Activated CD4-positive, alpha-beta T cell treated with anti-CD3 and anti-CD28 coated beads, Interleukin-2, amount 50 U/mL, for 48 hours (primary cell): ENCODE measurements around the gene ARHGEF25.
"Not testable (repeated sequence)": the region's sequence is repeated elsewhere in the genome, so short reads cannot be mapped to it uniquely, and the experiment has no call there.

ENCODE experiments used
- DNase-seq, 2 experiments: peaks; one replicate each; pipeline ENCODE4 v3.0.0-alpha.2; 2020

ARHGEF25 gene

GRCh38 chr12:57586128-57586527, 25.1 kb upstream of the ARHGEF25 start:
- DNase-seq: no peak

GRCh38 chr12:57586832-57587429, 24.3 kb upstream of the ARHGEF25 start:
- DNase-seq: no peak

GRCh38 chr12:57588951-57589610, 22.2 kb upstream of the ARHGEF25 start:
- not testable (repeated sequence) for DNase-seq

- DNase-seq: no peak
Observed at GRCh38 chr12:57590479-57590863, 20.8 kb upstream of the ARHGEF25 start.

DNA sequence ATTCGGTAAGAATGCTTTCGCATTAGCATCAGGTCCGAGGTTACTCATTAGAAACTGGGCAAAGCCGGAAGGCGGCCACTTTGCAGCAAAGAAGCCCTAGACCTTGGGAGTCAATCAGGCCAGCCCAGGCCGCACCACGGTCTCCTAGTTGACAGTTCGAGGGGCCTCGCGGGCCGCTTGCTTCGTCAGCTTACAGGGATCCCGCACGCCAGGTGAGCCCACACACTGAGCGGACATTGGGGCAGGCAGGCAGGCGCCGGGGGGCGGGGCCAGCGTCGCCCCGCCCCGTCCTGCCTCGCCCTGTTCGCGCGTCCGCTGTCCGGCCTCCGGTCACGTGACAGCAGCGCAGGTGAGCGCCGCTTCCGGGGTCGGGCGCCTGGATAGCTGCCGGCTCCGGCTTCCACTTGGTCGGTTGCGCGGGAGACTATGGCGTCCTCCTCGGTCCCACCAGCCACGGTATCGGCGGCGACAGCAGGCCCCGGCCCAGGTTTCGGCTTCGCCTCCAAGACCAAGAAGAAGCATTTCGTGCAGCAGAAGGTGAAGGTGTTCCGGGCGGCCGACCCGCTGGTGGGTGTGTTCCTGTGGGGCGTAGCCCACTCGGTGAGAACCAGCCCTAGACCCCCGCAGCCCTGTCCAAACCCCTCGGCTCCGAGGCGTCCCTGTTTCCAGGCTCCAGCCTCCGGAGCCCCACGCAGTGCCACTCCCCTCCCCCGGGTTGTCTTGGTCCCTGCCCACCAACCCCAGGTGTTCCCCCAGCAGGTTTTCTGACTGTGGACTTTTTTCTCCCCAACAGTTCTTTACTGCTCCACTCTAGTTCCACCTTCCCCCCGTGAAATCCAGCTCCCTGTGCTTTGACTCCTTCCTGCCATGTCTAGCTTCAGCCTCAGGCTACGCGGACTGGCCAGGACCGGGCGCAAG, 20.1 kb upstream of the ARHGEF25 start, which contains the start of gene PIP4K2C:
PIP4K2C (plus strand) TSS at position 329 of the 918 bp plus-strand sequence; CDS start at position 427, 98 bp downstream.
- peak; percentile 79 to 83 for DNase-seq

DNA sequence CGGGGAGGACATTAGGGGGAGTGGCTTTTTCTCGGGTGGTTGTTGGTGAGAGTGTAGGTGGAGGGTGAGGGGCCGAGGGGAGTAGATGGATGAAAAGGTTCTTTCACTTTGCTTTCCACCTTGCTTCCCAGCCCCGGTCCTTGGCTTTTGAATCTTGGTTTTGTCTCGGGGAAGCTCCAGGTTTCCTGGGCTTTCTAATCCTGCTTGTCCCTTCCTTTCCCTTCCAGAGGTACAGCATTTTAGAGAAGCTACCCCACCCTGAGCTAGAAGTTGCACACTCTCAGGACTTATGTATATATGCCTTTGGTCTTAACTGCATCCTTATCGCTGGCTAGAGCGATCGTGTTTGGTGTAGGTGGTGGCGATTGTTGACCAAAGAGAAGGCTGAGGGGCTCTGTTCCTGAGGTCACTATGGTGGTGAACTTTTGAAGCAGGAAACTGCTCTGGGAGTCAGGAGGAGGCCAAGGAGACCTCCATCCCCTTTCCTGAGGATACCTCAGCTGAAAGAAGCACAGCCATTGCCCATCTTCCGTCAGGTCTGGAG, 19.4 kb upstream of the ARHGEF25 start:
- no peak for DNase-seq

GRCh38 chr12:57592551-57593165, 18.6 kb upstream of the ARHGEF25 start:
- no peak for DNase-seq

DNA sequence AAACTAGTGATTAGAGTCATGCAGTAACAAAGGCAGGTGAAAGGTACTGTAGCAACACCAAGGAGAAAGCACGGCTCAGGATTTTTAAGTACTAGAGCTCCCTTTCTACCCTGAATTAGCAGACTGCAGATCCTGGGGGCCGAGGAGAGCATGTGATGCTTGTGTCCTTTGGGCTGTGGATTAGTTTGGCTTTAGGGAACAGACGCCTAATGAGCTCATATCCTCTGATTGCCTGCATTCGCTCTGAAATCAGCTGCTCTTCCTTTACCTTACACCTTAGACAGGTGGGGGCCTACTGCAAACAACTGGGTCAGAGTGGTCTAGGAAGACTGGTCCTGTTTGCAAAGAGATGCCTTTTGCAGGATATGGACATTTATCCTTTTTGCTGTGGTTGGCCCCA, 18.0 kb upstream of the ARHGEF25 start:
- DNase-seq: no peak

DNA sequence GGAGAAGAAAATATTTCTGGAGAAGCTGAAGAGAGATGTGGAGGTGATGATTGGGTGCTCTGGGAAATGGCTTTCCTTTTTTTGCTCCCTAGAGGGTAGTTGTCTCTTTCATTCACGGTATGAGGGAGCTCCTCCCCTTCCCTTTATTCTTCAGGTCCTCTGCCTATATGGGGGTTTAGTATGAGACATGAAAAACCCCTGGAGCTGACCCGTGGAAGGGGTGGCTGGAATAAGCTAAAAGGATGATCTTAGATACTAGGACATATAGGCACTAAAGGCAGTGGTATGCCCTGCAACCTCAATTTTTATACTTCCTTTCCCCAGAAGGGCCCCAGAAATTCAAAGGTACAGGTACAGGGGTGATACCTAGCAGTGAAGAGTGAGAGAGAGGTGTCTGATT, 10.8 kb upstream of the ARHGEF25 start:
- no peak for DNase-seq

GRCh38 chr12:57602544-57602943, 8.7 kb upstream of the ARHGEF25 start:
- DNase-seq: no peak

DNA sequence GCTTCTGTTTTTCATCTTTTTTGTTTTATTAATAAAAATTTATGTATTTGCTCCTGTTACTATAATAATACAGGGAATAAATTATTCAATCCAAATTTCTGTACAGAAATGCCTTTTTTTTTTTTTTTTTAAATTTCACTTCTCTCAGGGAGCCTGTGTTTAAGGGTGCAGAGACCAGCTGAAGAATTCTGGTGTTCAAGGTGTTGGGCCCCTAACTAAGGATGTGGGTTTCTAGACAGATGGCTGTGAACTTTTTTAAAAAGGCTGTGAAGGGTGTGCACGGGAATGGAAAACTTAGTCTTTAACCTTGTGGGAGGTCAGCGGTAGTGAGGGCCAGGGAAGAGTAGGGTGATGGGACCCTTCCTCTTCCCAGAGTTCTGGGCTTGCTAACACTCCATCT, 7.9 kb upstream of the ARHGEF25 start:
- DNase-seq: no peak

DNA sequence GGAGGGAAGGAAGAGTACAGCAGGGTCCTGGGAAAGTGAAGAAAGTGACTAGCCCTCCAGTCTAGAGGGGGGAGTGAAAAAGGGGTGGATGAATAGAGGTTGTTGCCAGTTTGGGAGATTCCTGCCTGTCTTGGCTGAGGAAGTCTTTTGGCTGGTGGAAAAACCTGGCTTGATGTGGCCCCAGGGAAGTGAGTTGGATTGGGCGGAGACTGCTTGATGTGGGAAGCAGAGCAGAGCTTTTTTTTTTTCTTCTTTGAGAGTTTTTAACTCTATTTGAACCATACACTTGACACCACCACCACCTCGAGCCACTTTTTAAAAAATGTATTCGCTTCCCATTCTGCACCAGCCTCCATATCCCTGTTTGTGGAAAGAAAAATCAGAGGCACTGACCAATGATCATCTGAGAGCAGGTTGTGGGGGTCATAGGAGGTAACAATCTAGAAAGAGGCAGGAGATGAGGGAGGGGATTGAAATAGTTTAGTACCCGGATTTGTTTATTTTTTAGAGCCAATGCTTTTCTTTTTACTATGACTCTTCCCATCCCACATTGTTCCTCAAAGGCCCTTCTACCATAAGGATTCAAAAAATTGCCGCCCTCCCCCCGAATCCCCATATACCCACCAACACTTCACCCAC, 7.3 kb upstream of the ARHGEF25 start:
- no peak for DNase-seq

DNA sequence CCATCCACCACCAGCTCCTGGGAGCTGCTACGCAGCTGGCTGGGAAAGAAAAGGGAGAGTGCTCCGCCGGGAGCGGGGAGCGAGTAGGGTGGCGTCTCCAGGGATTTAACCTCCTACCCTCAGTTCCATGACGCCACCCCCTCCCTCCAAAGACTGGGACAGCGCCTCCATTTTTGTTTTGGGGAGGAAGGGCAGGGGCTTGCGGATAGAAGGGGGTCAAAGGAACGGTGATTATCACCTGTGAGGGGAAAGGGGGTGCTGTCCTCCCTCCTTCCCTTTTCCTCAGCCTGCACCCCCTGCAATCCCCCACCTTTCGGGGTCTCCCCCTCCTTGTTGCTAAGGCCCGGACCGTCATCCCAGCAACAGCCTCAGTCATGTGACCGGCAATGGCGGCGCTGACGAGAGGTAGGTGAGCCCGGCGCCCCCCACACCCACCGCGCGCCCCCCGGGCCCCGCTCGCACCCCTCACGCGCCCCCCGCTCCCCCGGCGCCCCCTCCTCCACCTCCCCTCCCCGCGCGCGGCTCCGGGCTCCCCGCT, 6.7 kb upstream of the ARHGEF25 start, which contains the start of gene DTX3:
DTX3 (plus strand) TSS at position 371 of the 538 bp plus-strand sequence. CDS start 1,694 bp downstream, outside the sequence.
- peak; percentile 43 to 53 for DNase-seq

- DNase-seq: peak in 1 of 2 experiments; percentile 28
Observed at GRCh38 chr12:57604992-57605810, 6.0 kb upstream of the ARHGEF25 start.

GRCh38 chr12:57605811-57606311, 5.4 kb upstream of the ARHGEF25 start:
- DNase-seq: no peak

GRCh38 chr12:57606399-57606798, 4.8 kb upstream of the ARHGEF25 start:
- no peak for DNase-seq

DNA sequence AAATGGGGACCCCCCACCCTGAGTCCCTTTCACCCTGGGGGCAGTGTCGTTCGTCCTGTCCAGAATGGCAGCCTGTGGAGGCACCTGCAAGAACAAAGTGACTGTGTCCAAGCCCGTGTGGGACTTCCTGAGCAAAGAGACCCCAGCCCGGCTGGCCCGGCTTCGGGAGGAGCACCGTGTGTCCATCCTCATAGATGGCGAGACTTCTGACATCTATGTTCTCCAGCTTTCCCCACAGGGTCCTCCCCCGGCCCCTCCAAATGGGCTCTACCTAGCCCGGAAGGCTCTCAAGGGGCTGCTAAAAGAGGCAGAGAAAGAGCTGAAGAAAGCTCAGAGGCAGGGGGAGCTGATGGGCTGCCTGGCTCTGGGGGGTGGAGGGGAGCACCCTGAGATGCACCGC, 4.4 kb upstream of the ARHGEF25 start:
- no peak for DNase-seq

GRCh38 chr12:57607958-57608663, 3.1 kb upstream of the ARHGEF25 start:
- no peak for DNase-seq

DNA sequence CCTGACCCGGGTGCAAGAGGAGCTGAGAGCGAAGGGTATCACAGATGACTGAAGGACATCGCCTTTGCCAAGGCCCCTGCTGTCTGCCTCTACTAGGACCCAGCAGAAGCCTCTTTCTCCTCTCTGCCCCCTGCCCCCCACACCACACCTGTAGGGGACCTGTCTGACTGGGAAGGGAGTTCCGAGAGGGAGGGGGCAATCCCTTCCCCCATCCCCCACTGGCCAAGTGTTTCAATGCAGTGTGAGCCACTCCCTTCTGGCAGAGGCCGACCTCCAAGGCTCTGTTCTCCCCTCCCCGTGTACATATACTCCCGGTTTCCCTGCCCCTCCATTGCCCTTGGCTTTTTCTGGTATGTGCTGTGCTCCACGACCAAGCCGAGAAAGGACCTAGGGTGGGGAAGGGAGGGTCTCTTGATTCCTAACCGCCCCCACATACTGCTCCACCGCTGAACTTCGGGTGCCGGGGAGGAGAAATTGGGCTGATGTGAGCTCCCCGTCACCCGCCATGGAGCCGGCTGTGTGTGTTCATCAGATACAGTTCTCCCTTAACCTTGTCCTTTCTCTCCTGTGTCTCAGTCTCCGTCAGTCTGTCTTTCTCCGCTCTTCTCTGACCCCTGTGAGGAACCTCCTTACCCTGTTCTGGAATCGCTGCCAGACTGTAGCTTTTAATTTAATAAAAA, 2.0 kb upstream of the ARHGEF25 start:
- no peak for DNase-seq
